Activated gamma-delta T cell (primary cell): ENCODE results near the gene ADCK1.
"Not testable (repeated sequence)": the region's sequence is repeated elsewhere in the genome, so short reads cannot be mapped to it uniquely, and the experiment has no call there.

ENCODE experiments used
- DNase-seq: peaks from one replicate; lab custom pipeline; 2025; lab: John Stamatoyannopoulos, UW

Gene ADCK1

GRCh38 chr14:77809011-77809410 is 9.1 kb downstream of the ADCK1 start:
- DNase-seq: no peak

GRCh38 chr14:77812028-77812427 is 12.1 kb downstream of the ADCK1 start:
- DNase-seq: no peak

- DNase-seq: not testable (repeated sequence)
These were observed 12.8 kb downstream of the ADCK1 start for GRCh38 chr14:77812682-77813081.

- DNase-seq: no peak
These were observed 22.4 kb downstream of the ADCK1 start for GRCh38 chr14:77822307-77822706.

GRCh38 chr14:77822741-77823140 is 22.8 kb downstream of the ADCK1 start:
- no peak for DNase-seq

GRCh38 chr14:77823378-77823777 is 23.5 kb downstream of the ADCK1 start:
- DNase-seq: no peak

GRCh38 chr14:77825895-77826519 is 26.1 kb downstream of the ADCK1 start:
- no peak for DNase-seq

- no peak for DNase-seq
These were observed 30.8 kb downstream of the ADCK1 start for GRCh38 chr14:77830692-77831091.

- DNase-seq: no peak
These were observed 32.4 kb downstream of the ADCK1 start for GRCh38 chr14:77832297-77832696.

GRCh38 chr14:77837926-77838325 is 38.0 kb downstream of the ADCK1 start:
- no peak for DNase-seq

- no peak for DNase-seq
These were observed 39.1 kb downstream of the ADCK1 start for GRCh38 chr14:77838831-77839511.

- DNase-seq: no peak
These were observed 43.3 kb downstream of the ADCK1 start for GRCh38 chr14:77843195-77843594.

- no peak for DNase-seq
These were observed 43.7 kb downstream of the ADCK1 start for GRCh38 chr14:77843651-77844050.

- DNase-seq: no peak
These were observed 44.9 kb downstream of the ADCK1 start for GRCh38 chr14:77844802-77845201.

- DNase-seq: no peak
These were observed 48.1 kb downstream of the ADCK1 start for GRCh38 chr14:77848031-77848430.

- DNase-seq: no peak
These were observed 49.8 kb downstream of the ADCK1 start for GRCh38 chr14:77849711-77850110.

- no peak for DNase-seq
These were observed 54.0 kb downstream of the ADCK1 start for GRCh38 chr14:77853919-77854318.

GRCh38 chr14:77856941-77857340 is 57.0 kb downstream of the ADCK1 start:
- DNase-seq: no peak

- no peak for DNase-seq
These were observed 60.1 kb downstream of the ADCK1 start for GRCh38 chr14:77859934-77860570.

- DNase-seq: no peak
These were observed 61.3 kb downstream of the ADCK1 start for GRCh38 chr14:77861201-77861600.

- peak; percentile 28 for DNase-seq
These were observed 62.4 kb downstream of the ADCK1 start for GRCh38 chr14:77862154-77862786.

- no peak for DNase-seq
These were observed 64.2 kb downstream of the ADCK1 start for GRCh38 chr14:77864085-77864484.

GRCh38 chr14:77864580-77864979 is 64.7 kb downstream of the ADCK1 start:
- DNase-seq: no peak
